CD8-positive, alpha-beta memory T cell (primary cell): ENCODE results near the gene RARG. TPM values are rescaled to one million over a fixed set of nuclear protein-coding genes. Genes with fewer than 3 reads are reported as not detected.

ENCODE experiments used
- CTCF ChIA-PET: fragments of 350-600 bp; sonication (Branson Sonifier 250); formaldehyde crosslinking; loops from one replicate; lab custom pipeline; 2021; ENCODE audit warnings: antibody characterized with exemption; lab: Charles Lee
- POLR2A ChIA-PET: fragments of 350-600 bp; sonication (Branson Sonifier 250); formaldehyde crosslinking; loops from one replicate; lab custom pipeline; 2021; ENCODE audit warnings: antibody characterized with exemption; lab: Charles Lee
- DNase-seq, 5 donors: peaks; one replicate each; pipeline versions ENCODE4 v3.0.0 to v3.0.0-alpha.2; 2020 to 2022; ENCODE audit warnings: mixed read lengths in 1 of 5
- H3K27ac ChIP-seq: one replicate; pipeline ENCODE4 v1.7.0; 2013; ENCODE audit warnings: low read depth, mild to moderate bottlenecking, low read length, moderate library complexity
- H3K27me3 ChIP-seq: 2 replicates; pipeline ENCODE4 v1.7.0; 2013; ENCODE audit warnings: low read length, mild to moderate bottlenecking; ENCODE audit not compliant: insufficient read depth, poor library complexity, severe bottlenecking
- H3K36me3 ChIP-seq: 2 replicates; pipeline ENCODE4 v1.7.0; 2013; ENCODE audit warnings: mild to moderate bottlenecking, low read length, moderate library complexity; ENCODE audit not compliant: insufficient read depth
- H3K4me1 ChIP-seq: 2 replicates; pipeline ENCODE4 v1.7.0; 2013; ENCODE audit warnings: mild to moderate bottlenecking, low read length, moderate library complexity; ENCODE audit not compliant: insufficient read depth
- H3K4me3 ChIP-seq: 2 replicates; pipeline ENCODE4 v1.7.0; 2013; ENCODE audit warnings: mild to moderate bottlenecking, low read length
- H3K9me3 ChIP-seq: 2 replicates; pipeline ENCODE4 v1.7.0; 2013; ENCODE audit warnings: mild to moderate bottlenecking, low read length
- H3K27ac Mint-ChIP-seq, 8 donors: one replicate each; pipeline ENCODE4 v1.8.0; 2020 to 2021; ENCODE audit warnings: mixed read lengths in 8 of 8, mild to moderate bottlenecking in 6 of 8, inconsistent platforms in 3 of 8, moderate library complexity in 3 of 8
- H3K27me3 Mint-ChIP-seq, 2 donors: one replicate each; pipeline ENCODE4 v1.8.0; 2020 to 2021; ENCODE audit warnings: mixed read lengths in 2 of 2, mild to moderate bottlenecking in 1 of 2, moderate library complexity in 1 of 2
- H3K36me3 Mint-ChIP-seq, 3 donors: one replicate each; pipeline ENCODE4 v1.8.0; 2020 to 2021; ENCODE audit warnings: mixed read lengths in 3 of 3, inconsistent platforms in 1 of 3, mild to moderate bottlenecking in 1 of 3
- H3K4me1 Mint-ChIP-seq, 3 donors: one replicate each; pipeline ENCODE4 v1.8.0; 2020 to 2021; ENCODE audit warnings: mixed read lengths in 3 of 3, inconsistent platforms in 1 of 3, mild to moderate bottlenecking in 1 of 3
- H3K4me3 Mint-ChIP-seq, 7 donors: one replicate each; pipeline ENCODE4 v1.8.0; 2020 to 2021; ENCODE audit warnings: mixed read lengths in 7 of 7, mild to moderate bottlenecking in 6 of 7, moderate library complexity in 4 of 7, inconsistent platforms in 2 of 7
- H3K9me3 Mint-ChIP-seq, 5 donors: one replicate each; pipeline ENCODE4 v1.8.0; 2020 to 2022; ENCODE audit warnings: mixed read lengths in 5 of 5, mild to moderate bottlenecking in 3 of 5, moderate library complexity in 2 of 5, inconsistent platforms in 1 of 5
- polyA plus RNA-seq: library from polyadenylated mRNA; unstranded; fragments of 300-500 nt; fragmentation: Illumina TruSeq; gene quantifications from one replicate; pipeline ENCODE4 v1.2.3, GENCODE V29; 2021
- total RNA-seq, 2 experiments: library from RNA; stranded (reverse); gene quantifications; one replicate each; pipeline ENCODE4 v1.2.3, GENCODE V29; 2021

Gene RARG
- total and polyA plus RNA-seq, 3 experiments from 2014 or later, result 15.4 to 68.4 (median 67.0) TPM

DNA sequence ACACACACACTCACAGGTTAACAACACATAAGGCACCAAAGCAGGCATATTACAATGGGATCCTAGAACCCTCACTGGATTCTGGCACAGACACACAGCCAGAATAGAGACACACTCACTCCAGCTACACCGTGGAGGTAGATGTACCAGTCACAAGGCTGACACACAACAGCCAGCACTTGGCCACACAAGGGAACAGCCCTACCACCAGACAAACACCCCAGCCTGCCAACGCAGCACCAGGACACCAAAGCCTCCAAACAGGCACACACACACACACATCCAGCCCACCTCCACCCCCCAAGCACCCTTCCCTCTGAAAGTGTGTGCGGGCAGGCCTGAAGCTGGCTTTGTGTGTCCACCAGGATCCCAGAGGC, 14.1 kb downstream of the RARG start:
- Histone ChIP-seq H3K4me1 (peaks cover 55% of the 10 kb centered on the region), H3K4me3 (peak overlapping the region; percentile 59), H3K36me3 (peaks cover 18% of the 10 kb centered on the region), H3K27me3 (no peaks in the 10 kb centered on the region), H3K9me3 (no peaks in the 10 kb centered on the region), H3K27ac (peak overlapping the region; percentile 35)
- Mint-ChIP-seq H3K4me3 (peak overlapping the region; percentile 88 to 99 (median 93)), H3K36me3 (peaks cover 0 to 49% (median 11%) of the 10 kb centered on the region in 3 donors), H3K27ac (peak overlapping the region; percentile 63 to 98 (median 94)), H3K27me3 (no peaks in the 10 kb centered on the region), H3K4me1 (peaks cover 66 to 83% (median 76%) of the 10 kb centered on the region in 3 donors), H3K9me3 (no peaks in the 10 kb centered on the region)
- POLR2A ChIA-PET, result interaction anchor here (0.8 kb wide), 1 partner anchor 33 kb away, joined by 3 read pairs; no protein-coding TSS in a partner anchor
- CTCF ChIA-PET, result interaction anchor here (1.2 to 13.9 kb wide), 7 partner anchors 26 to 151 kb away, joined by 3 to 166 read pairs (median 6); partner anchors contain the start of genes AAAS and ESPL1
- peak in 1 of 5 donors; percentile 45 for DNase-seq

DNA sequence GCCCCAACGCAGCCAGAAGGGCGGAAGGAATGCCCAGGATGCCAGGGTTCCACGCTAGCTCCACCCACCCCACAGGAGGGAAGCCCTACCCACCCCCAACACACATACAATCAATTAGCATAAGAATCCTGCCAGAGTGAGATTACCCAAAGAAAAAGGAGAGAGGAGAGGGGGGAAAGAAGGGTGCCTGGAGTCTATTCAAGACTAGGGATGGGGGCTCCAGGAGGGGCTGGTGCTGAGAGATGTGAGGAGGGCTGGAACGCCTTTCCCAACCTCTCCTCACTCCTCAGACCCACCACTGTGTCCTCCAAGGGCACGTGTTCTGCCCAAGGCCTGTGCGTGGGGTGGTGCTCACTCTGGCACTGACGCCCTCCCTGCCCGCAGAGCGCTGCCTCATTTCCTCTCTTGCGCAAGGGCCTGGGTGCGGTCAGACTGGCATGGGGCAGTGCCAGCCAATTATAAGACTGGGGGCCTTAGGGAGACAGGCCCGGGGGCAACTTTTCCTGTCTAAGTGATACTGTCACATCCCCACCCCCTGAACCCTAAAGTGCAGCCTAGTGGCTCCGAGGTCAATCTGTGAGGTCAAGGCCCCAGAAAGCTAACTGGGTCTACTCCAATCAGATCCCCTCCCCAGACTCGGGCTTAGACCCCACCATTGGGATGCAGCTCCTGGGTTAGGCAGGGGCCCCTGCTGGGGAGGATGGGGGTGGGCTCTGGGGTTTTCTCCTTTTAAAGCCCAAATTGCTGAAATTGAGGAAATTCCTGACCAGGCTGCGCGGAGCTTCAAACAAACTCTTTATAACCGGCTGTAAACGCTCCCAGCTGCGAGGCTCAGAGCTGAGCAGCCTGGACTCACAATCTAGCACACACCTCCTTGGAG, 14.7 kb downstream of the RARG start:
- peak in 4 of 5 donors; percentile 29 to 61 (median 56) for DNase-seq
- H3K4me3 Mint-ChIP-seq, result peak overlapping the region; percentile 88 to 99 (median 93)
- peaks cover 48% of the 10 kb centered on the region for H3K4me1 ChIP-seq

DNA sequence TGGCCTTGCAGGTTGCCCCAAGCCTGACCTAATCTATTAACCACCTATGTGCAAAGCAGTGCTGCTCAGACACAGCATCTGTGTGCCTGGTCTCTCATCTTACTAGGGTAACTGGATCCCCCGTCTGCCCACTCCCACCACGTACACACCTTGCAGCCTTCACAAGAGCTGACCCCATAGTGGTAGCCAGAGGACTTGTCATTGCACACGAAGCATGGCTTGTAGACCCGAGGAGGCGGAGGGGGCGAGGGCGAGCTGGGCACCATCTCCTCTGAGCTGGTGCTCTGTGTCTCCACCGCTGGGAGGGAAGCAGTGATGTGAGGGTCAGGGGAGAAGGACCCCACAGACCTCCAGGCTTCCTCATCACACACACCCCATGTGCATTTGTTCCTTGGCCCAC, 16.5 kb downstream of the RARG start:
- H3K36me3 Mint-ChIP-seq, result peaks cover 1 to 68% (median 11%) of the 10 kb centered on the region in 3 donors
- H3K27ac Mint-ChIP-seq, result peak overlapping the region; percentile 35 to 98 (median 94)
- peaks cover 37% of the 10 kb centered on the region for H3K36me3 ChIP-seq
- H3K27me3 Mint-ChIP-seq, result no peaks in the 10 kb centered on the region
- H3K9me3 Mint-ChIP-seq, result no peaks in the 10 kb centered on the region
- H3K27ac ChIP-seq, result no peak overlapping the region
- peaks cover 49% of the 10 kb centered on the region for H3K4me1 ChIP-seq
- H3K4me3 Mint-ChIP-seq, result peak overlapping the region in 3 of 7 donors; percentile 47 to 95 (median 49)
- no peak overlapping the region for H3K4me3 ChIP-seq
- CTCF ChIA-PET, result interaction anchor here (0.8 to 13.9 kb wide), 13 partner anchors 8 to 137 kb away, joined by 3 to 192 read pairs (median 18); partner anchors contain the start of genes AAAS, CSAD, ESPL1 and ITGB7
- no peak for DNase-seq
- no peaks in the 10 kb centered on the region for H3K9me3 ChIP-seq
- H3K27me3 ChIP-seq, result no peaks in the 10 kb centered on the region
- peaks cover 58 to 75% (median 63%) of the 10 kb centered on the region in 3 donors for H3K4me1 Mint-ChIP-seq
- POLR2A ChIA-PET, result interaction anchor here (1.6 kb wide), 1 partner anchor 80 kb away, joined by 4 read pairs; no protein-coding TSS in a partner anchor

More for the DNA sequence above, 14.7 kb downstream of the RARG start:
- H3K4me1 Mint-ChIP-seq, result peaks cover 61 to 79% (median 72%) of the 10 kb centered on the region in 3 donors
- Histone ChIP-seq H3K27ac (peak overlapping the region; percentile 35), H3K36me3 (peaks cover 25% of the 10 kb centered on the region), H3K9me3 (no peaks in the 10 kb centered on the region), H3K4me3 (peak overlapping the region; percentile 59), H3K27me3 (no peaks in the 10 kb centered on the region)
- CTCF ChIA-PET, result interaction anchor here (1.2 to 13.9 kb wide), 10 partner anchors 22 to 151 kb away, joined by 3 to 166 read pairs (median 6); partner anchors contain the start of genes AAAS and ESPL1
- POLR2A ChIA-PET, result interaction anchor here (0.8 to 1.6 kb wide), 3 partner anchors 34 to 78 kb away, joined by 3 to 4 read pairs (median 3); partner anchors contain the start of gene ESPL1
- H3K9me3 Mint-ChIP-seq, result no peaks in the 10 kb centered on the region
- H3K36me3 Mint-ChIP-seq, result peaks cover 1 to 56% (median 11%) of the 10 kb centered on the region in 3 donors
- H3K27ac Mint-ChIP-seq, result peak overlapping the region; percentile 78 to 98 (median 94)
- no peaks in the 10 kb centered on the region for H3K27me3 Mint-ChIP-seq

GRCh38 chr12:53214687-53215455, 17.1 kb downstream of the RARG start:
- Mint-ChIP-seq H3K9me3 (no peaks in the 10 kb centered on the region), H3K27ac (peak overlapping the region in 6 of 8 donors; percentile 33 to 98 (median 94)), H3K4me3 (no peak overlapping the region), H3K36me3 (peaks cover 1 to 68% (median 11%) of the 10 kb centered on the region in 3 donors), H3K4me1 (peaks cover 60 to 79% (median 64%) of the 10 kb centered on the region in 3 donors), H3K27me3 (no peaks in the 10 kb centered on the region)
- ChIA-PET CTCF (interaction anchor here (1.0 to 13.9 kb wide), 17 partner anchors 8 to 130 kb away, joined by 3 to 192 read pairs (median 18); partner anchors contain the start of genes AAAS, CSAD, ESPL1 and MYG1), POLR2A (interaction anchor here (0.6 to 1.6 kb wide), 4 partner anchors 35 to 52 kb away, joined by 3 to 6 read pairs (median 4); a partner anchor contains a TSS)
- no peaks in the 10 kb centered on the region for H3K9me3 ChIP-seq
- no peaks in the 10 kb centered on the region for H3K27me3 ChIP-seq
- no peak overlapping the region for H3K4me3 ChIP-seq
- no peak overlapping the region for H3K27ac ChIP-seq
- H3K4me1 ChIP-seq, result peaks cover 52% of the 10 kb centered on the region
- peaks cover 37% of the 10 kb centered on the region for H3K36me3 ChIP-seq
- DNase-seq, result no peak

- Mint-ChIP-seq H3K36me3 (peaks cover 1 to 64% (median 11%) of the 10 kb centered on the region in 3 donors), H3K27me3 (no peaks in the 10 kb centered on the region), H3K27ac (peak overlapping the region in 5 of 8 donors; percentile 57 to 96 (median 90)), H3K9me3 (no peaks in the 10 kb centered on the region), H3K4me1 (peaks cover 59 to 79% (median 62%) of the 10 kb centered on the region in 3 donors), H3K4me3 (peak overlapping the region in 1 of 7 donors; percentile 40)
- no peaks in the 10 kb centered on the region for H3K27me3 ChIP-seq
- ChIA-PET CTCF (interaction anchor here (0.8 to 13.9 kb wide), 25 partner anchors 9 to 149 kb away, joined by 3 to 192 read pairs (median 12); partner anchors contain the start of genes AAAS, CSAD, ESPL1 and MYG1), POLR2A (interaction anchor here (0.5 to 1.6 kb wide), 5 partner anchors 35 to 212 kb away, joined by 3 to 13 read pairs (median 4); a partner anchor contains a TSS)
- no peak overlapping the region for H3K27ac ChIP-seq
- H3K4me1 ChIP-seq, result peaks cover 58% of the 10 kb centered on the region
- H3K4me3 ChIP-seq, result no peak overlapping the region
- H3K36me3 ChIP-seq, result peaks cover 37% of the 10 kb centered on the region
- H3K9me3 ChIP-seq, result no peaks in the 10 kb centered on the region
- DNase-seq, result no peak
These were observed 17.8 kb downstream of the RARG start for GRCh38 chr12:53214221-53214620.

DNA sequence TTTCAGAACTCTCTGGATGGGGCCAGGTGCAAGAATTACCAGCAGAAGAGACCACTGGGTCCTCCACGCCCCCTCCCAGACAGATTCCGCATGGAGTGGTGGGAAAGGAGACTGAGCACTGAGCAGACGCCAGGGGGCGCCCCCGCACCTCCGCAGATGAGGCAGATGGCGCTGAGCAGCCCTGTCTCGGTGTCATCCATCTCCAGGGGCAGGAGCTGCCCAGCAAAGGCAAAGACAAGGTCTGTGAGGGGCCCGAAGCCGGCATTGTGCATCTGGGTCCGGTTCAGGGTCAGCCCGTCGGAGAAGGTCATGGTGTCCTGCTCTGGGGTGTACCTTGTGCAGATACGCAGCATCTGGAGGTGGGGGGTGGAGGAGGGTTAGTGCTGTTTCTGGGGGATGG, 18.7 kb downstream of the RARG start:
- Mint-ChIP-seq H3K4me1 (peaks cover 62 to 81% (median 64%) of the 10 kb centered on the region in 3 donors), H3K9me3 (no peaks in the 10 kb centered on the region), H3K4me3 (peak overlapping the region in 2 of 7 donors; percentile 12 to 40), H3K27me3 (no peaks in the 10 kb centered on the region), H3K36me3 (peaks cover 1 to 61% (median 11%) of the 10 kb centered on the region in 3 donors), H3K27ac (peak overlapping the region; percentile 22 to 96 (median 90))
- ChIA-PET POLR2A (interaction anchor here (1.0 to 1.6 kb wide), 2 partner anchors 54 to 75 kb away, joined by 4 to 6 read pairs; no protein-coding TSS in a partner anchor), CTCF (interaction anchor here (0.6 to 13.9 kb wide), 31 partner anchors 10 to 148 kb away, joined by 3 to 192 read pairs (median 6); partner anchors contain the start of genes AAAS, CSAD, ESPL1 and MYG1)
- peak; percentile 75 to 87 (median 80) for DNase-seq
- Histone ChIP-seq H3K27me3 (no peaks in the 10 kb centered on the region), H3K4me3 (no peak overlapping the region), H3K36me3 (peaks cover 37% of the 10 kb centered on the region), H3K4me1 (peaks cover 60% of the 10 kb centered on the region), H3K27ac (no peak overlapping the region), H3K9me3 (no peaks in the 10 kb centered on the region)
